Loucy (cell line): ENCODE results near the gene AGAP6.
"Not testable (repeated sequence)": the region's sequence is repeated elsewhere in the genome, so short reads cannot be mapped to it uniquely, and the experiment has no call there.

Experiments used
- H2AFZ ChIP-seq: fragments of 200-600 bp; sonication (generic); 2 replicates; pipeline ENCODE4 v1.6.0; 2016; ENCODE audit warnings: antibody characterized with exemption, mild to moderate bottlenecking, low read length, moderate library complexity
- H3F3A ChIP-seq: fragments of 200-600 bp; 2 replicates; pipeline ENCODE4 v1.6.0; 2016; ENCODE audit warnings: antibody characterized with exemption, low read depth, mild to moderate bottlenecking
- H3K27me3 ChIP-seq: fragments of 200-600 bp; sonication (generic); 2 replicates; pipeline ENCODE4 v1.6.1; 2014; ENCODE audit warnings: low read length, mild to moderate bottlenecking; ENCODE audit not compliant: insufficient read depth, poor library complexity, severe bottlenecking
- H3K36me3 ChIP-seq: fragments of 200-600 bp; sonication (generic); 2 replicates; pipeline ENCODE4 v1.6.1; 2016; ENCODE audit warnings: low read length; ENCODE audit not compliant: insufficient read depth
- H3K4me1 ChIP-seq: fragments of 200-600 bp; sonication (generic); 2 replicates; pipeline ENCODE4 v1.5.1; 2014; ENCODE audit warnings: low read length, mild to moderate bottlenecking; ENCODE audit not compliant: insufficient read depth, poor library complexity, severe bottlenecking
- H3K4me2 ChIP-seq: fragments of 200-600 bp; sonication (generic); 2 replicates; pipeline ENCODE4 v1.6.0; 2014; ENCODE audit warnings: antibody characterized with exemption, low read length, low read depth, mild to moderate bottlenecking; ENCODE audit not compliant: poor library complexity, severe bottlenecking
- H3K4me3 ChIP-seq: fragments of 200-600 bp; sonication (generic); 2 replicates; pipeline ENCODE4 v1.5.1; 2014; ENCODE audit warnings: low read length, mild to moderate bottlenecking, mixed read lengths; ENCODE audit not compliant: poor library complexity, severe bottlenecking
- H3K79me2 ChIP-seq: fragments of 200-600 bp; sonication (generic); 2 replicates; pipeline ENCODE4 v1.6.1; 2014; ENCODE audit warnings: low read length; ENCODE audit not compliant: insufficient read depth
- H3K9ac ChIP-seq: fragments of 200-600 bp; sonication (generic); 2 replicates; pipeline ENCODE4 v1.6.0; 2014; ENCODE audit warnings: mild to moderate bottlenecking, low read depth, low read length, moderate library complexity; ENCODE audit not compliant: poor library complexity, severe bottlenecking
- H3K9me2 ChIP-seq: fragments of 200-600 bp; sonication (generic); replicated peaks from 2 replicates; pipeline ENCODE4 v1.6.1; 2016; ENCODE audit warnings: low read depth, low read length, mixed read lengths
- H3K9me3 ChIP-seq: fragments of 200-600 bp; sonication (generic); 2 replicates; pipeline ENCODE4 v1.6.1; 2014; ENCODE audit warnings: mild to moderate bottlenecking, antibody characterized with exemption, low read length, low read depth; ENCODE audit not compliant: insufficient read depth
- H4K20me1 ChIP-seq: fragments of 200-600 bp; sonication (generic); 2 replicates; pipeline ENCODE4 v1.6.0; 2014; ENCODE audit warnings: antibody characterized with exemption, low read length, mild to moderate bottlenecking; ENCODE audit not compliant: insufficient read depth, poor library complexity, severe bottlenecking

The AGAP6 gene

DNA sequence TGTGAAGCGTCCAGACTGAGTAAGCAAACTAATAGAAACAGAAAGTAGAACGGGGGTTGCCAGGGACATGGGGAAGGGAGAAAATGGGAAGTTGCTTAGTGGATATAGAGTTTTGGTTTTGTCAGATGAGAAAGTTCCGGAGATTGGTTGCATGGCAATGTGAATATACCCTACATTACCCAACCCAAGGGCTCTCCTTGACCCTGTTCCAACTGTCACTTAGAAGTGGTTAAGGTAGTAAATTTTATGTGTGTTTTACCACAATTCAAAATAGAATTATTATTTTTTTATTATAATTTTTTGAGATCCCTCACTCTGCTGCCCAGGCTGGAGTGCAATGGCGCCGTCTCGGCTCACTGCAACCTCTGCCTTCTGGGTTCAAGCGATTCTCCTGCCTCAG lies 25.8 kb downstream of the AGAP6 start:
- not testable (repeated sequence) for H3K27me3 ChIP-seq, H4K20me1 ChIP-seq, H3K4me2 ChIP-seq, H3K9me3 ChIP-seq, H2AFZ ChIP-seq, H3K79me2 ChIP-seq, H3K36me3 ChIP-seq, H3F3A ChIP-seq, H3K9me2 ChIP-seq, H3K4me3 ChIP-seq, H3K9ac ChIP-seq, H3K4me1 ChIP-seq

DNA sequence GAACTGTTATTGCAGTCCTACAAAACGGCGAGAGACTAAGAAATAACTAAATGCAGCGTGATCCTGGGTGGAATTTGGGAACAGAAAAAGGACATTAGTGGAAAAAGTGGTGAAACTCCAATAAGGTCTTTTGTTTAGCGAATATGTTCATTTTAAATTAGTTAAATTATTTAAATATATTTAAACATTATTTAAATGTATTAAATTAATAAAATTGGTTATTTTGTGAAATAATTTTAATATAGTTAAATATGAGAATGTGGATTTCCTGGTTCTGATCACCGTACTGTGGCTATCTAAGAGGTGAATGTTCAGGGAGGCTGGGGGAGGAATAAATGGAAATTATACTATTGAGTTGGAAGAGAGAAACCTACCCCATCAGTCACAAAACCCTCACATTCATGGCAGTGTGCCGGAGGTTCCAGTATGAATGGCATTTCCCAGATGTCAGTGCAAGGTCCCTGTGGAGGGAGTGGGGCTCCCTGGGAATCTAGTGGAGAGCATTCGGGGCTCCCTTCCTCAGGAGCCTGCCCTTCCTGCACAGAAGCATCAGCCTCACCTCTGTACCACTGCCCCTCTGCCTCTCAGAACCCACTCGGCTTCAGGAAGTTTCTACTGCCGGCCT lies 27.5 kb downstream of the AGAP6 start:
- H3K4me2 ChIP-seq, H4K20me1 ChIP-seq, H3K36me3 ChIP-seq, H3K27me3 ChIP-seq, H3K9me3 ChIP-seq, H3K4me3 ChIP-seq, H3K4me1 ChIP-seq, H3K9ac ChIP-seq, H2AFZ ChIP-seq, H3K9me2 ChIP-seq, H3F3A ChIP-seq, H3K79me2 ChIP-seq: not testable (repeated sequence)

DNA sequence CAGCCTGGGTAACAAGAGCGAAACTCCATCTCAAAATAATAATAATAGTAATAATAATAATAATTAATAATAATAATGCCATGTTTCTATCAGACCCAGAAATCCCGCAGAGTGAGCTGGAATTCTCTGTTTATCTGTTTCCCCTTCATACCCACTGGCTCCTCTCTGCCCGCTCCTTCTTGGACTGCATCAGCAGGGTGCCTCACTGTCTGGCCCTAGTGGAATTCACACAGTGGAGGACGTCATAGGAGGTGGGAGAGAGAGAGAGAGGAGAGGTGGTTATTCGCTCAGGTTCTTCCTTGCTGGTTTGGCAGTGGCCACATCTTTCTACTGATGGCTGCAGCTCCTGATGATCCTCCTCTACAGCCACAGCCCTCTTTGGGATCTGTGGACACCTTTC lies 28.7 kb downstream of the AGAP6 start:
- not testable (repeated sequence) for H3K9me3 ChIP-seq, H3K36me3 ChIP-seq, H3K4me1 ChIP-seq, H3K4me3 ChIP-seq, H3K9ac ChIP-seq, H3F3A ChIP-seq, H3K9me2 ChIP-seq, H3K4me2 ChIP-seq, H3K79me2 ChIP-seq, H3K27me3 ChIP-seq, H4K20me1 ChIP-seq, H2AFZ ChIP-seq

DNA sequence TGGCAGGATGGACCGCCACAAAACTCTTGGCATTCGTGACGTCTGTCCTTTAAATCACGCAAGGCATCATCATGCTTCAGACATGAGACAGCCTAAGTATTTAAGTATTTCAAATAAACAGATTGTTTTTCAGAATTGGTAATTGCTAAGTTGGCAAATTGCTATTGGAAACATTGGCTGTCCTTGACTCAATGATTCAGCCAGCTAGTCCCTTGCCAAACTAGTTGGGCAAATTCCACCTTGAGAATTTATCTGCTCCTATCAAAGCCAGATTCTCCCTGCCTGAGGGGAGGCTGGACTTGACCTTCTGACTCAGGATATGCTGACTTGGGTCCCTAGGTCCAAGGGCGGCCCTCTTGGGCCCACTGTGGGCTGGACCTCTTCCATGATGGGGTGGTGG lies 29.4 kb downstream of the AGAP6 start:
- not testable (repeated sequence) for H3K4me3 ChIP-seq, H3K79me2 ChIP-seq, H3K9me3 ChIP-seq, H3F3A ChIP-seq, H3K9me2 ChIP-seq, H3K36me3 ChIP-seq, H2AFZ ChIP-seq, H4K20me1 ChIP-seq, H3K27me3 ChIP-seq, H3K4me2 ChIP-seq, H3K9ac ChIP-seq, H3K4me1 ChIP-seq

DNA sequence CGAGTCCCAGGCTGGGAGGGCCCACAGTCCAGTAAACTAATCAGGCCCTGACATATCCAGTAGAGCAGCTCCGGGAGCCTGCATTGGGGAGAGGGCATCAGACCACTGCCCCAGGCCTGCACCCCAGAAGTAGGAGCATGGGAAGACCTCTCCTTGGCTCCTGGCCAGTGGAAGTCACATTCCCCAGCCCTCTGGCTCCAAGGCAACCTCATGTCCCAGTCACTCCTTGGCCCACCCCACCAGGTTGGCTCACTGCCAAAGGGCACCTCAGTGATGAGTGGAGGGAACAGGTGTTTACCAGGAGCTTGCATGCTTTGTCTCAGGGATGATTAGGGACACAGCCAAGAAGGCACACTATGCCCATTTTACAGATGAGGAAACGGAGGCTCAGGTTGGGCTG lies 31.1 kb downstream of the AGAP6 start:
- not testable (repeated sequence) for H3K9me2 ChIP-seq, H3K9me3 ChIP-seq, H3K4me3 ChIP-seq, H3K27me3 ChIP-seq, H3K4me1 ChIP-seq, H3K79me2 ChIP-seq, H3K4me2 ChIP-seq, H3F3A ChIP-seq, H3K36me3 ChIP-seq, H4K20me1 ChIP-seq, H2AFZ ChIP-seq, H3K9ac ChIP-seq

DNA sequence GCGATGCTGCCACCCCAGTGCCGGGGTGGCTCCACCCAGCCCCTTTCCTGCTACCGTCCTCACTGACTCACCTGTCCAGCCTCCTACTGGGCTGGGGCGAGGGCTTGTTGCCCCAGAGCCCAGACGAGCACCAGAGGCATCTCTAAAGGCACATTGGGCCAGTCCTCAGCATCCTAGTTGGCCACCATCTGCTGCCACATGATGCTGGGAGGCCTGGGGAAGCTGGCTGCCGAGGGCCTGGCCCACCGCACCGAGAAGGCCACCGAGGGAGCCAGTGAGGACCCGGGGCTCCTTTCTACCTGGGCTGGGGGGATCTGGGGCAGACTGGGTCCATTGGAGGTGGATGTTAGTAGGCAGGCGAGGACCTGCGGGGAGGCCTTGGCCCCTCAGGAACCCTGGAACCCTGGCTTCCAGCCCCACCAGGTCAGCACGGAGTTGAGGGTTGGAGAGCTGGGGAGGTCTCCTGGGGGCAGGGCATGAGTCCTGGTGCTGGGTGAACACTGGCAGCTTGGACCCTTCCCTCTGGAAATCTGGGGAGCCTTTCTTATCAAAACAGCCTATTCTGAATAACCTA lies 32.3 kb downstream of the AGAP6 start:
- H3F3A ChIP-seq, H3K4me2 ChIP-seq, H3K79me2 ChIP-seq, H3K9me2 ChIP-seq, H3K9me3 ChIP-seq, H3K4me3 ChIP-seq, H3K4me1 ChIP-seq, H3K9ac ChIP-seq, H4K20me1 ChIP-seq, H3K36me3 ChIP-seq, H2AFZ ChIP-seq, H3K27me3 ChIP-seq: not testable (repeated sequence)
